ENCODE results near the gene USP54.

Gene USP54

DNA sequence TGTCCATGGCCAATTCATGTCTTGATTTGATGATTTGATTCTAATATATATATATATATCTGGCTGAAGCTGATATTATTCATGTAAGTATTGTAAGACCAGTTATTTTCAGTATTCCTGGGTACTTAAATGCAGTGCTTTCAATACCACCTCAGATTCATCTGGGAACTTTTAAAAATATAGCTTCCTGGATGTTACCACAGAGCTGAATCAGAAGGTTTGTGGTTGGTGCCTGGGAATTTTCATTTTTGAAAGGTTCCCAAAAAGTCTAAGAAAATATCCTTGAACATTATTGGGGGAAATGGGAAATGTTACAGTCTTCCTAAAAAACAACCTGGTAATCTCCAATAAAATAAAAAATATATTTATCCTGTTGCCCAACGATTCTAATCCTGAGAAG is 84.7 kb downstream of the USP54 start:
- H3K27ac ChIP-seq (ENCODE audit: low read depth, low read length) = no peak overlapping the region
- TF ChIP-seq EZH2phosphoT487 (IDR thresholded peaks at IDR 0.05; ENCODE audit: borderline replicate concordance, low read length) = no peak
- TF ChIP-seq, protein P1, sequence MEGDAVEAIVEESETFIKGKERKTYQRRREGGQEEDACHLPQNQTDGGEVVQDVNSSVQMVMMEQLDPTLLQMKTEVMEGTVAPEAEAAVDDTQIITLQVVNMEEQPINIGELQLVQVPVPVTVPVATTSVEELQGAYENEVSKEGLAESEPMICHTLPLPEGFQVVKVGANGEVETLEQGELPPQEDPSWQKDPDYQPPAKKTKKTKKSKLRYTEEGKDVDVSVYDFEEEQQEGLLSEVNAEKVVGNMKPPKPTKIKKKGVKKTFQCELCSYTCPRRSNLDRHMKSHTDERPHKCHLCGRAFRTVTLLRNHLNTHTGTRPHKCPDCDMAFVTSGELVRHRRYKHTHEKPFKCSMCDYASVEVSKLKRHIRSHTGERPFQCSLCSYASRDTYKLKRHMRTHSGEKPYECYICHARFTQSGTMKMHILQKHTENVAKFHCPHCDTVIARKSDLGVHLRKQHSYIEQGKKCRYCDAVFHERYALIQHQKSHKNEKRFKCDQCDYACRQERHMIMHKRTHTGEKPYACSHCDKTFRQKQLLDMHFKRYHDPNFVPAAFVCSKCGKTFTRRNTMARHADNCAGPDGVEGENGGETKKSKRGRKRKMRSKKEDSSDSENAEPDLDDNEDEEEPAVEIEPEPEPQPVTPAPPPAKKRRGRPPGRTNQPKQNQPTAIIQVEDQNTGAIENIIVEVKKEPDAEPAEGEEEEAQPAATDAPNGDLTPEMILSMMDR (IDR thresholded peaks at IDR 0.05; ENCODE audit: low read depth, low read length, poor library complexity, severe bottlenecking) = no peak

DNA sequence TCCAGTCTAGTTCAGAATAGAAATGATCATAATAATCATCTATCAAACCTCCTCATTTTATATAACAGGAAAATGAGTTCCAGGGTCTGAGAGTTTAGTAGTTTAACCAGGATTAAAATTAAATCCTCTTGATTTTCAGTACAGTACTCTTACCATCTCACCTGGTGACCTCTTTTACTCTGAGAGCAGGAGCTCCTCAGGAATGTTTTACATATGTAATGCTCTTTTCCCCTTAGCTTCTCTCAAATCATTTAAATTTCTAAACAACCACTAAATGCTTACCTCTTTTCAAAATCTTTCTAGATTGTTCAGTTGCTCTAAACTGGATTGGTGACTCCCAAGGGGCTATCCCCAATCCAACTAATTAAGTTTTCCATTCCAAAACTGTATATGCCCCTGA is 85.1 kb downstream of the USP54 start:
- Histone ChIP-seq H3K27ac (ENCODE audit: low read depth, low read length) (no peak overlapping the region), H3K4me1 (ENCODE audit: control insufficient read depth, low read length) (peaks cover 10% of the 10 kb centered on the region), H3F3A (ENCODE audit: control insufficient read depth, insufficient read depth) (no peaks in the 10 kb centered on the region), H3K9me3 (ENCODE audit: control insufficient read depth, insufficient read depth, low read length) (no peaks in the 10 kb centered on the region), H3K4me2 (ENCODE audit: low read length) (no peak overlapping the region), H3K4me3 (ENCODE audit: low read length) (no peak overlapping the region), H4K20me1 (ENCODE audit: control insufficient read depth, insufficient read depth, low read depth, low read length) (no peaks in the 10 kb centered on the region), H3K36me3 (ENCODE audit: control insufficient read depth, low read length) (no peaks in the 10 kb centered on the region), H3K27me3 (ENCODE audit: control insufficient read depth, low read length) (no peaks in the 10 kb centered on the region), H3K9me2 (replicated peaks; ENCODE audit: control insufficient read depth, low read length) (no peaks in the 10 kb centered on the region), H3K79me2 (ENCODE audit: control insufficient read depth, low read length) (no peaks in the 10 kb centered on the region)
- TF ChIP-seq, protein P1 (IDR thresholded peaks at IDR 0.05; ENCODE audit: low read depth, low read length, poor library complexity, severe bottlenecking) = no peak
- TF ChIP-seq EZH2phosphoT487 (IDR thresholded peaks at IDR 0.05; ENCODE audit: borderline replicate concordance, low read length) = no peak

More for the DNA sequence above, 84.7 kb downstream of the USP54 start:
- Histone ChIP-seq H3K9me3 (ENCODE audit: control insufficient read depth, insufficient read depth, low read length) (no peaks in the 10 kb centered on the region), H3K79me2 (ENCODE audit: control insufficient read depth, low read length) (no peaks in the 10 kb centered on the region), H3F3A (ENCODE audit: control insufficient read depth, insufficient read depth) (no peaks in the 10 kb centered on the region), H3K4me2 (ENCODE audit: low read length) (no peak overlapping the region), H3K9me2 (replicated peaks; ENCODE audit: control insufficient read depth, low read length) (no peaks in the 10 kb centered on the region), H3K4me3 (ENCODE audit: low read length) (no peak overlapping the region), H3K27me3 (ENCODE audit: control insufficient read depth, low read length) (no peaks in the 10 kb centered on the region), H4K20me1 (ENCODE audit: control insufficient read depth, insufficient read depth, low read depth, low read length) (no peaks in the 10 kb centered on the region), H3K36me3 (ENCODE audit: control insufficient read depth, low read length) (no peaks in the 10 kb centered on the region), H3K4me1 (ENCODE audit: control insufficient read depth, low read length) (peaks cover 6% of the 10 kb centered on the region)

DNA sequence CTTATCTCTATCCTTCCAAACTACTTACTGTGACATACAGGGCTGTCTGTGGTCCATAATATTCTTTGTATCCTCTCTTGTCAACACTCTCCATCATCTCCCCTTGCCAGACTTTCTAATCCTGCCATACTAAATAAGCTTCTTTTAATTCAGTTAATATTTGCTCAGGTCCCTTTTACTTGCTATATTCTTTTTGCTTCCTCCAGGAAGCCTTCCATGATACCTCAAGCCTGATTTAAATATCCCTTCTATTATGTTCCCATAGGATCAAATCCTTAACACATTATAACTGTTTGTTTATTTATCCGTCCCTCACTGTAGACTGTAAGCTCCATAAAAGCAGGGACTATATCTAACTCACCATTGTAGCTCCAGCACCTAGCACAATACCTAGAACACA is 88.1 kb downstream of the USP54 start:
- Histone ChIP-seq H3K4me1 (ENCODE audit: control insufficient read depth, low read length) (peaks cover 10% of the 10 kb centered on the region), H3K36me3 (ENCODE audit: control insufficient read depth, low read length) (no peaks in the 10 kb centered on the region), H3K4me3 (ENCODE audit: low read length) (no peak overlapping the region), H4K20me1 (ENCODE audit: control insufficient read depth, insufficient read depth, low read depth, low read length) (no peaks in the 10 kb centered on the region), H3K79me2 (ENCODE audit: control insufficient read depth, low read length) (no peaks in the 10 kb centered on the region), H3K27me3 (ENCODE audit: control insufficient read depth, low read length) (no peaks in the 10 kb centered on the region), H3K4me2 (ENCODE audit: low read length) (no peak overlapping the region), H3K9me3 (ENCODE audit: control insufficient read depth, insufficient read depth, low read length) (no peaks in the 10 kb centered on the region), H3F3A (ENCODE audit: control insufficient read depth, insufficient read depth) (no peaks in the 10 kb centered on the region), H3K9me2 (replicated peaks; ENCODE audit: control insufficient read depth, low read length) (no peaks in the 10 kb centered on the region), H3K27ac (ENCODE audit: low read depth, low read length) (no peak overlapping the region)
- TF ChIP-seq, protein P1 (IDR thresholded peaks at IDR 0.05; ENCODE audit: low read depth, low read length, poor library complexity, severe bottlenecking) = no peak
- TF ChIP-seq EZH2phosphoT487 (IDR thresholded peaks at IDR 0.05; ENCODE audit: borderline replicate concordance, low read length) = no peak

Measured in DOHH2 (cell line).